Raji (cell line): ENCODE measurements around the gene PRSS21.

ENCODE experiments used
- POLR2A ChIP-seq: IDR thresholded peaks from 2 replicates; pipeline ENCODE4 v1.6.1; 2011; ENCODE audit warnings: low read depth, low read length, control low read depth; ENCODE audit not compliant: insufficient read depth

Gene PRSS21

DNA sequence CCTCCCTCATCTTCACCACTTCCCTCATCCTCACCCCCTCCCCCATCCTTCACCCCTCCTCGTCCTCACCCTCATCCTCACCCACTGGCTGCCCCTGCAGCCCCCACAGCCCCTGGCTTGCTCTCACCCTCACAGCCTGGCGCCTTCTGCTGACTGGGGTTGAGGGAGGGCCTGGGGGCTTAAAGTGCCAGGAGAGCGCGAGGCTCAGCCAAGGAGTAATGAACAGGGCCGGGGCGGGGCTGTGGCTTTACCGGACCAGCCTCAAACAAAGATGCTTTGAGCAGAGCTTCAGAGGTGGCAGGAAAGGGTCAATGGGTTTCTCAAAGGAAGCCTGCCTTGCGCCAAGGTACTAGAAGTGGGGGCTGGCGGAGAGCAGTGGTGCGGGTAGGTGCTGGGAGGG, 29.6 kb upstream of the PRSS21 start, which contains the start of gene PRSS33:
Gene PRSS33, minus strand, starts transcription at position 155 of the 400 bp plus-strand sequence. CDS start 1,013 bp downstream, outside the sequence.
- TF ChIP-seq POLR2A: no peak

DNA sequence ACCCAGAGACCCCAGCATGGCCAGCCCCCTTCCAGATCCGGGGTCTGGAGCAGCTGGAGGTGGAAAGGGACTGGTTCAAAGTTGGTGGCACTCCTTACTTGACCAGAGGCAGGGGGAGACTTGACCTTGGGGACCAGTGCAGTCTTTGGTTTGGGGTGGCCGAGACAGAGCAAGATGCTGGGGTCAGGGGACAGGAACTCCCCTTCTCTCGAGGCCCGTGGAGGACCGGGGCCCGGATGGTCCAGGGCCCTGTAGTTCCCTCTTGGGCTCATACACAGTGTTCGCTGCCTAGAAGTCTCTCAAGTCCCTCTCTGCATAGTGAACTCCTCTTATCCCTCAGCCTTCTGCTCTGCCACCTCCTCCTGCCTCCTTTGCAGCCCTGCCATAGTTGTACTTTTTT, 29.1 kb upstream of the PRSS21 start:
- TF ChIP-seq POLR2A: no peak

DNA sequence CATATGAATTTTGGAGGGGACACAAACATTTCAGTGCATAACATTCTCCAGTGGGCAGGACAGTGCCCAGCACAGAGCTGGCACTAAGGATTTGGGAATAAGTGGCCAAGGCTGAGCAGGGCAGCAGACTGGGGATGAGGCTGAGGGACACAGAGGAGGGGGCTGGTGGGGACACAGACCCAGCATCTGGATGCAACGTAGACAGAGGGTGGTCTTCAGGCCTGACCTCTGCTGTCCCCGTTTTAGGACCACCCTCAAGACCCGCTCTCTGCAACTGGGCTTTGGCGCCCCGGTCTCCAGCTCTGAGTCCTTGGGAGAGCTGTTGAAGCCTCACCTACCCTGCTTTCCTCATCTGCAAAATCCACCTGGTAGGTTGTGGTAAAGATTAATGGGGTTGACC, 26.4 kb upstream of the PRSS21 start:
- TF ChIP-seq POLR2A: no peak

DNA sequence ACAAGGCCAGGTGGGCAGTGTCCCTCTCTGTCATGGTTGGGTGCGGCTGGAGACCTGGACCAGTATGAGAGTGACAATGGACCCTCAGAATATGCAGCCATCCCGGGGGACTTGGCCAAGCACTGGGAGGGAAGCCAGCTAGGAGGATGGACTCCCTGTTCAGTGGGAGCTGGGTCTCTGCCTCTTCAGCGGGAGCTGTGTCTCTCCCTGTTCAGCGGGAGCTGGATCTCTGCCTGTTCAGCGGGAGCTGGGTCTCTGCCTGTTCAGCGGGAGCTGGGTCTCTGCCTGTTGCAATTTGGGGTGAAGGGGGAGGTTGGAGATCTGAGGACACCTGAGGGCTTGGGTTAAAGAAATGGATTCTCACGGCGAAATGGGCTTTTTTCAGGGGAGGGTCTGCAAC, 25.9 kb upstream of the PRSS21 start:
- no peak for TF ChIP-seq POLR2A

DNA sequence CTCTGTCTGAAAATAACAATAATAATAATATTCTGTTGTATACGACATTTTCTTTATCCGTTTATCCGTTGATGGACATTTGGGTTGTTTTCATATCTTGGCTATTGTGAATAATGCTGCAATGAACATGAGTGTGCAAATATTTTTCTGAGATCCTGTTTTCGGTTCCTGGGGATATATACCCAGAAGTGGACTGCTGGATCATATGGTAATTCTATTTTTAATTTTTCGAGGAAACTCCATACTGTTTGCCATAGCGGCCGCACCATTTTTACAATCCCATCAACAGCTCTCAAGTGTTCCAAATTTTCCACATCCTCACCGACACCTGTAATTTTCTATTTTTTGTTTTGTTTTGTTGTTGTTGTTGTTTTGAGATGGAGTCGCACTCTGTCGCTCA, 24.1 kb upstream of the PRSS21 start:
- TF ChIP-seq POLR2A: no peak

DNA sequence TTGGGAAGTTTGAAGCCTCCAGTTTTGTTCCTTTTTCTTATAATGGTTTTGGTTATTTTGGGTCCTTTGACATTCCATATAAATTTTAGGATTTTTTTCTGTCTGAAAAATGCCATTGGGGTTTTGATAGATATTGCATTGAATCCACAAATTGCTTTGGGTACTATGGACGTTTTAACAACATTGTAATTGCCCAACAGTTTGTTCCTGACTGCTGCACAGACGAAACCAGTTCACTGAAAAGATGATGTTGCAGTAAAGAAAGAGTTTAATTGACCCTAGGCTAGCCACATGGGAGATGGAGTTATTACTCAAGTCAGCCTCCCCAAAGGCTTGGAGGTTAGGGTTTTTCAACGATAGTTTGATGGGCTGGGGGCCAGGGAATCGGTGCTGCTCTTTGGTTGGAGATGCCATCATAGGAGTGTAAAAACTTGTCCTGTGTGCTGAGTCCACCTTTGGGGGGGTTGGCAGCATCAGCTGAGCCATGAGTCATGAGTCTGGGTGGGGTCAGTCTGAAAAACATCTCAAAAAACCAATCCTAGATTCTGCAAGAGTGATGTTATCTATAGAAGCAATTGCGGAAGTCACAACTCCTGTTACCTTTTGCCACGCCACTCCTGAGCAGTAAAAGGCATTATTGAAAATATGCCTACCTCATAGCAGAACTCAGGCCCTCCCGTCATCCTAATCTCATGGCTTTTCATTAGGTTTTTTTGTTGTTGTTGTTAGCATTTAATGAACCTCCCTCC, 21.5 kb upstream of the PRSS21 start:
- TF ChIP-seq POLR2A: no peak

DNA sequence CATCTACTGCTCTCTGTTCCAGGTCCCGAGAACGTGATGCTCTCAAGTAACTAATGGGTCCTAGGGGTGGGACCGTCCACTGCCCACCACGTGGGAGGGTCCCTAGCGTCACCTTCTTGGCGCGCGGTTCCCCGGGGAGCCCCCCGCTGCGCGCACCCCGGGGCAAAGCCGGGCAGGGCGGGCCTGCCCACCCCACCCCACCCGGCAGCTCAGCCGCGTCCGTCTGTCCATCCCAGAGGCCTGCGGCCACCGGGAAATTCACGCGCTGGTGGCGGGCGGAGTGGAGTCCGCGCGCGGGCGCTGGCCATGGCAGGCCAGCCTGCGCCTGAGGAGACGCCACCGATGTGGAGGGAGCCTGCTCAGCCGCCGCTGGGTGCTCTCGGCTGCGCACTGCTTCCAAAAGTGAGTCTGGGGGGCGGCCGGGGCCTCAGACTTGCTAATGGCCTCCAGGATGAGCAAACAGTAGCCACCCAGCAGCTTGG, 18.3 kb upstream of the PRSS21 start:
- TF ChIP-seq POLR2A: no peak

DNA sequence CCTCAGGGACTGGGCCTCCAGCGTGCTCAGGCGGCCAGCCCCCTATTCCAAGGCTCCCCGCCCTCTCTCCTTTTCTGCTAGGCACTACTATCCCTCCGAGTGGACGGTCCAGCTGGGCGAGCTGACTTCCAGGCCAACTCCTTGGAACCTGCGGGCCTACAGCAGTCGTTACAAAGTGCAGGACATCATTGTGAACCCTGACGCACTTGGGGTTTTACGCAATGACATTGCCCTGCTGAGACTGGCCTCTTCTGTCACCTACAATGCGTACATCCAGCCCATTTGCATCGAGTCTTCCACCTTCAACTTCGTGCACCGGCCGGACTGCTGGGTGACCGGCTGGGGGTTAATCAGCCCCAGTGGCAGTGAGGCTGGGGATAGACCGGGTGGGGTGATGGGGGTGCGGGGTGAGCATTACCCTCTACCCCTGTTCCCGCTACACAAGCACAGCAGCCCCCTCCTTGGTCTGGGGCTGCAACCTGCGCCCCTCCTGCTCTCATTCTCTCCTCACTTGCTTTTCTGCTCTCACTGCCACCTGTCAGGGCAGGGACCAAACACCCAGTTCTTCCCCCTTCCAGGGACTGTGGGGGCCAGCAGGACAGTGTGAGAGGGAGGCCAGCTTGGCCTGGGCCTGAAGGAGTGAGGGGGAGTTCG, 17.7 kb upstream of the PRSS21 start:
- TF ChIP-seq POLR2A: no peak

DNA sequence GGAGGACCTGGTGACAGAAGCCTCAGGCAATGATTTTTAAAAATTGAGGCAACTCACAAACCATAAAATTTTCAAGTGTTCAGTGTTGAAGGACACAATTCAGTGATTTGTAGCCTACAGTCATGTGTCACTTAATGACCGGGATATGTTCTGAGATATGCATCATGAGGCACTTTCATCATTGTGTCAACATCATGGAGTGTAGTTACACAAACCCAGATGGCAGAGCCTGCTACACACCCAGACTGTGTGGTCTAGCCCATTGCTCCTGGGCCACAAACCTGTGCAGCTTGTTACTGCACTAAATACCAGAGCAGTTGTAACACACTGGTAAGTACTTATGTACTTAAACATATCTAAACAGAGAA, 17.2 kb upstream of the PRSS21 start:
- TF ChIP-seq POLR2A: no peak

DNA sequence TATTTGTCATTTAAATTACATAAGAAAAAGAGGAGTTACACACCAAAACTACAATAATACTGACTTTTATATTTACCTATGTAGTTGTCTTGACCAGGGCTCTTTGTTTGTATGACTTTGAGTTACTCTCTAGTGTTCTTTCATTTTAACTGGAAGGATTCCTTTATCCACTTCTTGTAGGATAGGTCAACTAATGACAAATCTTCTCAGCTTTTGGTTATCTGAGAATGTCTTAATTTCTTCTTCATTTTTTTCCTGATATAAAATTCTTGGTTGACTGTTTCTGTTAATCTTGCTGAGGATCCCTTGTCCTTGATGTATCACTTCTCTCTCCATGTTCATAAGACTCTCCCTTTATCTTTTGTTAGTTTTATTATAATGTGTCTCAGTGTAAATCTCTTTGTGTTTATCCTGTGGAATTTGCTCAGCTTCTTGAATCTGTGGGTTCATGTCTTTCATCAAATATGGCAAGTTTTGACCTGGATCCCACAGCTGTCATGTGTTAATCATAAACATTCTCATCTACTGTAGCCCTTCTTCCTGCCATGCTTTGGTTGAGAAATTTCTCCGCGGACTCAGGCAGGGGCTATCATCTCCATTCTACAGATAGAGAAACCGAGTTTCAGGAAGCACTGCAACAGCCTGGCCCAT, 13.4 kb upstream of the PRSS21 start:
- no peak for TF ChIP-seq POLR2A

DNA sequence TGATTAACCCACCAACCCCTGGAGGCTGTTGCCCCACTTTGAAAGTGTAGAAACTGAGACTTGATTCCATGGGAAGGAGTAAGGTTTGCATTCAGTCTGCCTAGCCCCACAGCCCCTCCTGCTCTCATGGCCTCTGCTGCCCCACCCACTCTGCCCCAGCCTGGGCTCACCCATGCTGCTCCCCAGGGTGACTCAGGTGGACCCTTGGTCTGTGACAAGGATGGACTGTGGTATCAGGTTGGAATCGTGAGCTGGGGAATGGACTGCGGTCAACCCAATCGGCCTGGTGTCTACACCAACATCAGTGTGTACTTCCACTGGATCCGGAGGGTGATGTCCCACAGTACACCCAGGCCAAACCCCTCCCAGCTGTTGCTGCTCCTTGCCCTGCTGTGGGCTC, 12.3 kb upstream of the PRSS21 start:
- no peak for TF ChIP-seq POLR2A

DNA sequence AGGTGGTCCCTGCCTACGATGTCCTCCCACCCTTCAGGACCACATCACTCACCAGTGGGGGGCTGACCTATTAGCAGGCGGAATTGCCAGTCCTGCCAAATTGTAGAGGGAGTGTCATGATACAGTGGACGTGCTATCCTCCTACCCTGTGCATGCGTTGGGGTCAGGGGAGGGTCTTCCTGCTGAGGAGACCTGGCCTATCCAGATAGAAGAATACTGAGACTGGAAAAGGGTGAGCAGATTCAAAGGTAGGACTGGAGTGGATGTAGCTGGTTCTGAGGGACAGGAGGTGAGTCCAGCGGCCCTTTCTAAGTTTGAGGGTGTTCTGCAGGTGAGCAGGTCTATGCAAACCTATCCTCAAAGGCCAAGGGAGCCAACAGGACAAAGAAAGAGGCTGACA, 10.8 kb upstream of the PRSS21 start:
- TF ChIP-seq POLR2A: no peak

DNA sequence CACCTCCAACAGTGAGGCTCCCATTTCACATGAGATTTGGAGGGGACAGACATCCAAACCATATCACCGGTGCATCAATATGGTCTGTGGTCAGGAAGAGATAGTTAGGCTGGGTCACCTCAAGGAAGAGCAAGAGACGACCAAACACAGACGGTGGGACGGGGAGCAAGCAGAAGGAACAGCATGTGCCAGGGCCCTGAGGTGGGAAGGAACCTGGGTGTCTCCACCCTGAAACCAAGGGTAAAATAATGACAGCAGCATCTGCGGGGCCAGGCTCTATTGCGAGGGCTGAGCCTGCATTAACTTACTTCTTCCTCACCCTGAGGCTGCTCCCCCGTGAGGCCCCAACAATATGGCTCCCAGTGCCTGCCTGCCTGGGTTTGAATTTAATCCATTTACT, 8.9 kb upstream of the PRSS21 start:
- no peak for TF ChIP-seq POLR2A

DNA sequence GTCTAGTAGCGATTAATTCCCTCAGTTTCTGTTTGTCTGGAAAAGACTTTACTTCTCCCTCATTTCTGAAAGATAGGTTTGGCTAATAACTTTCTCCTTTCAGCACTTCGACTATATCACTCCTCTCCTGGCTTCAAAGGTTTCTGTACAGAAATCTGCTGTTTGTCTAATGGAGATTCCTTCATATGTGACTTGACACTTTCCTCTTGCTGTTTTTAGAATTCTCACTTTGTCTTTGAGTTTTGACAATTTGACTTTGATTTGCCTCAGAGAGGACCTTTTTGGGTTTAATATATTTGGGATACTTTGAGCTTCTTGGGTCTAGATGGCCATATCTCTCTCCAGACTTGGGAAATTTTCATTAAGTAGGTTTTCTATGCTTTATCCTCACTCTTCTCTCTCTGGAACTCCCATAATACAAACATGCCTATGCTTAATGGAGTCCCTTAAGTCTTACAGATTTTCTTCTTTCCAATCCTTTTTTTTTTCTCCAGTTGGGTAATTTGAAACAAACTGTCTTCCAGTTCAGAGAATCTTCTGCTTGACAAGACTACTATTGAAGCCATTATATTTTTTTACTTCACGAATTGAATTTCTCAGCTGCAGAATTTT, 7.8 kb upstream of the PRSS21 start:
- no peak for TF ChIP-seq POLR2A

DNA sequence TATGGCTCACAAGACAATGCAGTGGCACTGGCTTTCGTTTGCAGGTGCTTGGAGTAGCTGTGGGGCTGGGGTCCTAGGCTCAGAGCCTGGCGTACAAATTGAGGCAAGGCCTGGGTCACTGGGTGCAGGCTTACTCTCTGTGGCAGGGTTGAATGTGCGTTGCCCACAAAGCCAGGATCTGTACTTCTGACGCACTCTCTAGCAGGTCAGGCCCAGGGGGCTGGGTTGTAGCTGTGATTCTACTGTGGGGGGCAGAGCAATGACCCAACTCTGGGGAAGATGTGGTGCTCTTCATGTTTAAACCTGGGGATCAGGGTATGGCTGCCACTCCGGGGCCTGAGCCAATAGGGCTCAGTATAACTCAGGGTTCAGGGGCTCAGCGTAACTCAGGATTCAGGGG, 6.4 kb upstream of the PRSS21 start:
- TF ChIP-seq POLR2A: no peak

DNA sequence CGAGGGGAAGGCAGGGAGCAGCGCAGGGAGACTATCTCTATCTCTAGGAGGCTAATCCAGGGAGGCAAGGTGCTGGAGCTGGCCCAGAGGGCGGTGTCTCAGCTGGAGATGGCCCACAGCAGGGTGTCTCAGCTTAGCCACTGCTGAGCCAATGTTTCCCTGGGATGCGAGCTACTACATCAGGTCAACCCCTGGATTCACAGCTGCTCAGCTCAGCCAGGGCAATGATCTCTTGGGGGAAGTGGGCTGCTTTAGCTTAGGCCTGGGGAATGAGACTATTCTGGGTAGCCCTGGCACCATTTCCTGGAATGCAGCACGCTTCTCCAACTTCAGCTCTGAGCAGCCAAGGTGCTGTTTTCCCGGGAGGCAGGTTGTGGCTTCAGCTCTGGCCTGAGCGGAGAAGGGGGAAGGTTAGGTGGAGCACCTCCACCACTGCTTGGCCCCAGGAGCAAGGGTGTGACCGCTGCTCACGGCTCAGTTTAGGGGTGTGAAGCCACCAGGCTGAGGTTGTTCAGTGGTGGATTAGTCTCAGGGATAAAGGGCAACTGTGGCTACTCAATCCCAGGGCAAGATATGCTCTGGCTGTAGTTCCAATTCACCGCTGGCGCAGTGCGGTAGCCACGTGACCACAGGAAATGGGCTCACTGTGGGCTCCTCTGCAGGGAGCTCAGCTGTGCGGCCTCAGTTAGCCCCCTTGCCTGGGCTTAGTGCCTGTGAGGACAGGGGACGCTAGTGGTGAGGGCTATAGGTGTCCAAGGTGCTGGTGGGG, 5.2 kb upstream of the PRSS21 start:
- no peak for TF ChIP-seq POLR2A

DNA sequence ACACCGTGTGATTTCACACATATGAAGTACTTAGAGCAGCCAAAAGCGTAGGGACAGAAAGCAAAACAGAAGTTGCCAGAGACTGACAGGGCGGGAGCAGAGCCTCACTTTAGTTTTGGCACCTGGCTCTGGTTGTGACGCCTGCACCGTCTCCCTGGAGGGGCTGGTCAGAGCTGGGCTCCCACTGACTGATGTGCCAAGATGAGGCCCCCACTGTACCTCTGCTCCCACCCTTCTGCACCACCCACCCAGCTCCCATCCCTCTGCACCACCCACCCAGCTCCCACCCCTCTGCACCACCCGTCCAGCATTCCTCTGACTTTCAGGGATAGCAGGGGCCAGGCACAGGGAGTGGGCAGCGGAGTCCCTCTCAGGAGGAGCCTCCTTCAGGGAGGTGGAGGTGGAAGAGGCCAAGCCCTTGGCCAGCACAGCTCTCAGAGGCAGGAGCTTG, 3.2 kb upstream of the PRSS21 start:
- no peak for TF ChIP-seq POLR2A
